Measurements from ENCODE around the gene OR52M1.

Gene OR52M1

GRCh38 chr11:4576880-4577279 is 31.9 kb downstream of the OR52M1 start:
- DNase-seq, result no peak

GRCh38 chr11:4577761-4578160 is 32.8 kb downstream of the OR52M1 start:
- DNase-seq, result no peak

GRCh38 chr11:4578624-4579023 is 33.6 kb downstream of the OR52M1 start:
- no peak for DNase-seq

- no peak for DNase-seq
Measured at GRCh38 chr11:4580124-4580523, 35.1 kb downstream of the OR52M1 start.

- no peak for DNase-seq
Measured at GRCh38 chr11:4581443-4581842, 36.5 kb downstream of the OR52M1 start, which contains the start of gene OR52I2. Gene OR52I2 (plus strand): TSS chr11:4581743.

- DNase-seq, result no peak
Measured at GRCh38 chr11:4589017-4589416, 44.0 kb downstream of the OR52M1 start.

- DNase-seq, result no peak
Measured at GRCh38 chr11:4593739-4594138, 48.7 kb downstream of the OR52M1 start, which contains the start of gene OR52I1. Gene OR52I1 (plus strand): TSS chr11:4594039. CDS start chr11:4594039, 0 bp downstream.

All from NCI-H1436 treated with DMSO at 0.1 percent for 48 hours (cell line).